PC-3 (cell line): Measurements from ENCODE around the gene MYOZ2.

Experiments used
- EZH2phosphoT487 ChIP-seq: fragments of 300-600 bp; sonication (generic); IDR thresholded peaks from 2 replicates; pipeline ENCODE4 v1.6.1; 2018; ENCODE audit warnings: mild to moderate bottlenecking, antibody characterized with exemption, low read length, borderline replicate concordance
- TF ChIP-seq, protein P1 (sequence below): fragments of 300-600 bp; sonication (generic); conservative IDR thresholded peaks from 2 replicates; pipeline ENCODE4 v1.5.1; 2017; ENCODE audit warnings: antibody characterized with exemption, low read depth, mild to moderate bottlenecking, low read length

DNA sequence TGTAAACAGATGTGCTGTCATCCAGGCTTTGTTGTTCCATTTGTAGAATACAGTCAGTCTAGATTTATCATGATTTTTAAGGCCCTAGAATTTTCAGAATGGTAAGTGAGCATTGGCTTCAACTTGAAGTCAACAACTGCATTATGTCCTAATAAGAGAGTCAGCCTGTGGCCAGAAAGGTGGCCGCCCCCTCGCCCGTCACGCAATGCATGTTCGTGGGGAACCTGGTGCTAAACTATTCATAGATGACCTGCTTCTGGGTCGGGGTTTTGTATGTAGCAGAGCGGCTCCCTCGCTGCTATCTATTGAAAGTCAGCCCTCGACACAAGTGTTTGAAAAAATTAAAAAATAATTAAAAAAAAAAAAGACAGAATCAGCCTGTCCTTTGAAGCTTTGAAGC, 101.6 kb downstream of the MYOZ2 start:
- TF ChIP-seq EZH2phosphoT487 = no peak
- TF ChIP-seq, protein P1, sequence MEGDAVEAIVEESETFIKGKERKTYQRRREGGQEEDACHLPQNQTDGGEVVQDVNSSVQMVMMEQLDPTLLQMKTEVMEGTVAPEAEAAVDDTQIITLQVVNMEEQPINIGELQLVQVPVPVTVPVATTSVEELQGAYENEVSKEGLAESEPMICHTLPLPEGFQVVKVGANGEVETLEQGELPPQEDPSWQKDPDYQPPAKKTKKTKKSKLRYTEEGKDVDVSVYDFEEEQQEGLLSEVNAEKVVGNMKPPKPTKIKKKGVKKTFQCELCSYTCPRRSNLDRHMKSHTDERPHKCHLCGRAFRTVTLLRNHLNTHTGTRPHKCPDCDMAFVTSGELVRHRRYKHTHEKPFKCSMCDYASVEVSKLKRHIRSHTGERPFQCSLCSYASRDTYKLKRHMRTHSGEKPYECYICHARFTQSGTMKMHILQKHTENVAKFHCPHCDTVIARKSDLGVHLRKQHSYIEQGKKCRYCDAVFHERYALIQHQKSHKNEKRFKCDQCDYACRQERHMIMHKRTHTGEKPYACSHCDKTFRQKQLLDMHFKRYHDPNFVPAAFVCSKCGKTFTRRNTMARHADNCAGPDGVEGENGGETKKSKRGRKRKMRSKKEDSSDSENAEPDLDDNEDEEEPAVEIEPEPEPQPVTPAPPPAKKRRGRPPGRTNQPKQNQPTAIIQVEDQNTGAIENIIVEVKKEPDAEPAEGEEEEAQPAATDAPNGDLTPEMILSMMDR = no peak
